Retina (tissue), 1 donor: ENCODE results near the gene TUBB3.
"Not testable (repeated sequence)": the region's sequence is repeated elsewhere in the genome, so short reads cannot be mapped to it uniquely, and the experiment has no call there.

Experiments used
- DNase-seq: peaks from one replicate; pipeline ENCODE4 v3.0.0-alpha.2; 2016

The TUBB3 gene

GRCh38 chr16:89922884-89923639, at the start of gene TUBB3:
Gene TUBB3, plus strand, starts transcription at chr16:89923342. Its CDS starts 60 bp downstream, at chr16:89923402.
- DNase-seq, result peak; percentile 91

- peak; percentile 87 for DNase-seq
Measured at GRCh38 chr16:89873972-89874689, 49.0 kb upstream of the TUBB3 start.

- DNase-seq, result not testable (repeated sequence)
Measured at GRCh38 chr16:89879123-89879522, 44.0 kb upstream of the TUBB3 start.

- no peak for DNase-seq
Measured at GRCh38 chr16:89880477-89881367, 42.4 kb upstream of the TUBB3 start.

GRCh38 chr16:89881368-89881730, 41.8 kb upstream of the TUBB3 start:
- DNase-seq, result no peak

- DNase-seq, result no peak
Measured at GRCh38 chr16:89883346-89884040, 39.6 kb upstream of the TUBB3 start.

- DNase-seq, result no peak
Measured at GRCh38 chr16:89884041-89884421, 39.1 kb upstream of the TUBB3 start.

- no peak for DNase-seq
Measured at GRCh38 chr16:89887243-89887642, 35.9 kb upstream of the TUBB3 start.

GRCh38 chr16:89890200-89890599, 32.9 kb upstream of the TUBB3 start:
- DNase-seq, result no peak

- no peak for DNase-seq
Measured at GRCh38 chr16:89890886-89891657, 32.1 kb upstream of the TUBB3 start.

GRCh38 chr16:89892055-89892630, 31.0 kb upstream of the TUBB3 start:
- no peak for DNase-seq

GRCh38 chr16:89892635-89893034, 30.5 kb upstream of the TUBB3 start:
- DNase-seq, result no peak

- DNase-seq, result no peak
Measured at GRCh38 chr16:89893642-89894548, 29.2 kb upstream of the TUBB3 start.

- no peak for DNase-seq
Measured at GRCh38 chr16:89895482-89896250, 27.5 kb upstream of the TUBB3 start.

GRCh38 chr16:89897204-89897603, 25.9 kb upstream of the TUBB3 start:
- DNase-seq, result no peak

GRCh38 chr16:89898201-89898967, 24.8 kb upstream of the TUBB3 start:
- DNase-seq, result no peak

- DNase-seq, result no peak
Measured at GRCh38 chr16:89899879-89900481, 23.2 kb upstream of the TUBB3 start.

GRCh38 chr16:89900885-89901284, 22.3 kb upstream of the TUBB3 start:
- DNase-seq, result no peak
